RPMI8226 (cell line): ENCODE data around the gene STX8.

Experiments
- DNase-seq: peaks from one replicate; pipeline ENCODE4 v3.0.0-alpha.2; 2015

Gene STX8

GRCh38 chr17:9236286-9237052 is 339.2 kb downstream of the STX8 start:
- DNase-seq, result no peak

GRCh38 chr17:9235346-9235745 is 340.3 kb downstream of the STX8 start:
- DNase-seq, result no peak

GRCh38 chr17:9234389-9234945 is 341.2 kb downstream of the STX8 start:
- DNase-seq, result no peak

DNA sequence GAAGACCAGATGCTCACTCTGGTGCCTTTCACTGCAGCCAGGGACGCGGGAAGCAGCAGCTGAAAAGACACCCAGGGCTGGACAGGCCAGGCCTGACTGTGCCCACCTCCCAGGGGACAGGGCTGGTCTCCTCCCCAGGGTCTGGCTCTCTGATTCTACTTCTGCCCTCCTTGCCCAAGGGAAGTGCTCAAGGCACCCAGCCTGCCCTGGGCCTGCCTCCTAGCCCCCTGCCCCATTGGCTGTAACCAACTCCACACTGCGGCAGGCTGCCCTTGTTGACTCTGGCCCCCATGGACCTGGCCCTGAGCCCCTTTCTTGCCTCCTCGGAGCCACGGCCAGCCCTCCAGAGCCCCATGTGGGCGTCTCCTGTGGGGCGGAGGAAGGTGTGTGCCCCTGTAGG is 341.9 kb downstream of the STX8 start:
- no peak for DNase-seq

DNA sequence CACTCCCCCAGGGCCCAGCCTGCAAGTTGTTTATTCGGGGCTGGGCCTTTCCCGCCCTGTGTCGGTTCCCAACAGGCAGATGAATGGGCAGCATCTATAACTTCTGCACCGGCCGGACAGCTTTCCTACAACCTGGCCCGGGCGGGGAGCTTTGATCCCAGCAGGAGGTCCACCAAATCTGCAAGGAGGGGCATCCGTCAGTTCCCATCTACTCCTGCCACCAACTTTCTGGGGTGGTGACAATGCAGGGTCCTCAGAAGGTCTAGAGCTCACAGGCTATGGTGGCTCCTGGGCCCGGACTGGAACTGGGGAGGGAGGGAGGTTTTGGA is 342.4 kb downstream of the STX8 start:
- no peak for DNase-seq

DNA sequence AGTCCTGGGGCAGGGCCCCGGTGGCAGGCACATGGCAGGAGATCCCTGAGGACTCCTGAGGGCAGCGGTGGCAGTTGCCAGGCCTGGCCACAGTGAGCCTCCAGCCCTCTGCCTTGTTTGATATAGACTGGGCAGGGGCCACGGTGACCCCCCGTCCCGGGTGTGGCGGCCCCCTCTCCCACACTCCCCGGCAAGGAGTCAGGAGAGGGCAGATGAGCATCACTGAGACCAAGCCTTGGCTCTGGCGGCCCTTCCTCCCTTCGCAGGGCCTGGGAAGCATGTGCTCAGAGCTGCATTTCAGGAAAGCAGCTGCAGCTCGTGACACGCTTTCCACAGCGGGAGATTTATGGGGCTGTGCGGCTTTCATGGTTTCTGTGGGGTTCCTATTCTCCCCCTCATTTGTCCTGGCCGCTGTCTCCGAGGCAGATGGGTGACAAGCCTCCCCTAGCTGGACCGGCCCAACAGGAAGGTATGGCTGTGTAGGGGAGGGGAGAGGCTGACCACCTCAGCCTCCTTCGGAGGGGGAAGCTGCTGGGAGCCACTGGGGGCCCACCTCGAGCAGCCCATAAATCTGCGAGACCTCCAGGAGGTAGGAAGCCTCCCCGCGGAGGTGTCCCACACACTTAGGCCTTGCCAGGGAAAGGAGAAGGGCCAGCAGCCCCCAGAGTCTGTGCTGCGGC is 342.9 kb downstream of the STX8 start:
- no peak for DNase-seq

DNA sequence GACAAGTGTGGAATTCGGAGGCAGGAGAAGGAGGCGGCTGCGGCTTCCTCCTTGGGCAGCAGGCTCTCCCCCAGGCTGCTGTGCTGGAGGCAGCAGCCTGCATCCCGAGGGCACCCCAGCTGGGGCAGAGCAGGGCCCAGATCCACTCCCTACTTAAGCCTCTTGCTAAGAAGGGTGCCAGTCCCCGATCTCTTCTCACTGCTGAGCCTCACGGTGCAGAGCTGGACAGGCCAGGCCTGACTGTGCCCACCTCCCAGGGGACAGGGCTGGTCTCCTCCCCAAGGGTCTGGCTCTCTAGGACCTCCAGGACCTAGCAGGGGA is 343.5 kb downstream of the STX8 start:
- DNase-seq, result no peak

- no peak for DNase-seq
Measured at GRCh38 chr17:9231449-9232154, 344.0 kb downstream of the STX8 start.

GRCh38 chr17:9230861-9231260 is 344.8 kb downstream of the STX8 start:
- no peak for DNase-seq

DNA sequence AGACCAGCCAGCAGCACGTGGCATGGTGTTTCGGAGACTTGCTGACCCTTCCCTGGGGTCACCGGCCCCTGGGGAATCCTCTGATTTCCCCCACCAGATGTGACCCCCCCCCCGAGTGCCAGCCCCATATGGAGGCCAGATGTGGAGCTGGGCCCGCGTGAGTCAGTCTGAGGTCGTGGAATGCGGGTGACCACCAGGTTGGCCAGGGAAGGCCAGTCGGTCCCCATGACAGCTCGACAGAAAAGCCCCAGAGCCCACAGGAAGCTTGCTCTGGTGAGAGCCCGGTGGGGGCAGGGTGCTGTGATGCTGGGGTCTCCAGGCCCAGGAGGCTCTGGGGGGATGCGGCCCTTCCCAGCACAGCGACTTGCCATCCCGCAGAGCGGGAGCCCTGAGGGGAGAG is 345.3 kb downstream of the STX8 start:
- no peak for DNase-seq

DNA sequence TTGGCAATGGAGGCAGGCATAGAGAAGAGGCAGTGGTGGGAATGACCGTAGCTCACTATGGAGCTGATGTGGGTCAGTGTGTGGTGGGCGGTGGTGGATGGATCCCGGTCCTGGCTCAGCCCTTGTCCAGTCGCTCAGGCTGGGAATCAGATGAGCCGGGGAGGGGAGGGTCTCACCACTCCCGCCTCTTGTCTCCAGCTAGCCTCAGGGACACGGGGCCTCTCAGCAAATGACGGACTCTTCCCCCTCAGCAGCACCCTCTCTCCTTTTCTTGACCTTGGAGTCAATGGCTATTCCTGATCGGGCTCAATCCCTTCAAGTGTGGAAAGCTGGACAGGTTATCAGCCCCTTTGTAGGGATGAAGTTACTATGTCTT is 345.8 kb downstream of the STX8 start:
- no peak for DNase-seq

DNA sequence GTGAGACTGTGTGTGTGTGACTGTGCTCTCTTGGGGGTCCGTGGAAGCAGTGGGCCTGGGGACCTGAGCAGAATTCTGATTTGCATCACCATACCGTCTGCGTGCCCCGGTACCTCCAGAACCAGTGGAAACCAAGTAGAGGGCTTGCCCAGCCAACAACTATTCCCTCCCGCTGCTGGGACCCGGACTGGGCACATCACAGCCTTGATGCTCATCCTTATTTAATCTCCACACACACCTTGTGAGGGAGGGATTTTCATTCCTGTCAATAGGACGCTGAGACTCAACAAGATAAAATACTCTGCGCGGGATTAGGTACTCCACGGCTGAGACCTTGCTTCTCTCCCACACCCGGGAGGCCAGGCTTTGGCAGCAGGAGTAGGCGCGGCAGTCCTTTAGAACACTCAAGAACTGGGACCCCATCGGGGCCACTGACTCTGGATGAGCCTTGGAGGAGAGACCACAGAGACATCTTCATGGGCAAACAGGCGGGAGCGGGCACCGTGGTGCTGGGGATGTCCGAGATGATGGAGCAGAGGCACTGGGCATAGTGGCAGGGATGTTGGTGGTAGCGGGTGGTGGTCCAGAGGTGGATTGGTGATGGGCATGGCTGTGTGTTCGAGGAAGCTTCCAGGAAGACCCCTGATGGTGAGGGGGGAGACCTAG is 346.3 kb downstream of the STX8 start:
- no peak for DNase-seq

DNA sequence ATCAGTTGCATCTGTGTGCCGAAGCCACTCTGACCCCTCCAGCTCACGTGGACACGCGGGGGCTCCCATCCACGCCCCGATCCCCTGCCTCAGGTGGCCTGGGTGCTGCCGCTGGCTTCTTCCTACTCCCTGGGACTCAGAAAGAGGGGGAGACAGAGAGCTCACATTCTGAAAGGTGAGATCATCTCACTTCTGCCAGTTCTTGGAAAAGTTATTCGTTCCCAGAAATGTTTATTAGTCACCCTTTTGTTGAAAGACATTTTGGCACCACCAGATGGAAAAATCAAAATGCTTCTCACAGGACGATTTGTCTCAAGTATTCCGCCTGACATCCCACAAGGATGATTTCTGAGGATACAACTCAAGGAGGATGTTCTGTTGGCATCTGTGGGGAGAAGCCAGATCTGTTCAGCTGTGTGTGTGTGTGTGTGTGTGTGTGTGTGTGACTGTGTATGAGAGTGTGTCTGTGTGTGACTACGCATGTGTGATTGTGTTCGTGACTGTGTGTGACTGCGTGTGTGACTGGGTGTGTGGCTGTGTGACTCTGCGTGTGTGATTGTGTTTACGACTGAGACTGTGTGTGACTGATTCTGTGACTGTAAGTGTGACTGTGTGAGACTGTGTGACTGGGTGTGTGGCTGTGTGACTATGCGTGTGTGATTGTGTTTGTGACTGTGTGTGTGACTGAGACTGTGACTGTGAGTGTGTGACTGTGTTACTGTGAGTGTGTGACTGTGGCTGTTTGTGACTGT is 347.0 kb downstream of the STX8 start:
- DNase-seq, result no peak

- no peak for DNase-seq
Measured at GRCh38 chr17:9227819-9228407, 347.7 kb downstream of the STX8 start.

DNA sequence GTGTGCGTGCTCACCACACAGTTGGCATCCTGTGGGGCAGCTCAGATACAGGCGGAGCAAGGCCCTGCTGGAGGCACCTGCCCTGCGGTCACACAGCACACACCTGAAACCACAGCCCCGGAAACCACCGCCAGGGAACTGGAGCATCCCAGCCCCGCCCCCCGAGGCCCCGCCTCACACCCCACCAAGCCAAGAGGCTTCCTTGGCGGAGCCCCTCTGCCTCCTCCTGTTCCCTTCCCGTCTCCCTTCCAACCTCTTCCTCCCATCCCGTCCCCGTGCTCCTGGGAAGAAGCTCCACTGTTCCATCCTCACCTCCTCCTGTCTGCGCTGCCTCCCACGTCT is 348.9 kb downstream of the STX8 start:
- DNase-seq, result peak; percentile 33

GRCh38 chr17:9226130-9226793 is 349.4 kb downstream of the STX8 start:
- no peak for DNase-seq

GRCh38 chr17:9225305-9226101 is 350.1 kb downstream of the STX8 start:
- DNase-seq, result no peak

- no peak for DNase-seq
Measured at GRCh38 chr17:9224485-9224884, 351.1 kb downstream of the STX8 start.

DNA sequence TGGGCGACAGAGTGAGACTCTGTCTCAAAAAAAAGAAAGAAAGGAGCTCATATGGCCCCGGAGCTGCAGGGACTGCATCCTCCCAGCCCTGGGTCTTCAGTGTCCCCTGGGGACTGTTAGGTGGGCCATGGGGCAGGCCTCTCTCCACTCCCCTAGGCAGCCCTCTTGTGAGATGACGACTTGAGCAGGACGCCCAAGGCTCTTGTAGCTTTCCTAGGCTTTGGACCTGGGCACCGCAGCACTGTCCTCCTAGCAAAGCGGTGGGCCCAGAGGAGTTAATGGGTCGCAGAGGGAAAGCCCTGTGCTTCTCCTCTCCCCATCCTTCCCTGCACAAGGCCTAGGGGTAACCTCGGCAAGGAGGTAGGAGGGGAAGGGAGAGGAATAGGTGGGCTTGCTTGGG is 352.1 kb downstream of the STX8 start:
- DNase-seq, result no peak

DNA sequence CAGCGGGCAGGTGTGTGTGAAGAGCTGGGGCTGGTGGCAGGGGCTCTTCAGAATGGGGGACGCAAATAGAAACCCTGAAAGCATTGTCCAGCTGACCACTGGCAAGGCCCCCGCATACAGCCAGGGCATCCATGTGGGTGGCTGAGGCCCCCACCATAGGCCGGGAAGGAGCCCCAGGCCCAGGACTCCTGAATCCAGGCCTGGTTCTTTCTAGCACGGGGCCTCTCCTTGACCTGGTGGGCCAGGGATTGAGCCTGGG is 353.8 kb downstream of the STX8 start:
- DNase-seq, result no peak

DNA sequence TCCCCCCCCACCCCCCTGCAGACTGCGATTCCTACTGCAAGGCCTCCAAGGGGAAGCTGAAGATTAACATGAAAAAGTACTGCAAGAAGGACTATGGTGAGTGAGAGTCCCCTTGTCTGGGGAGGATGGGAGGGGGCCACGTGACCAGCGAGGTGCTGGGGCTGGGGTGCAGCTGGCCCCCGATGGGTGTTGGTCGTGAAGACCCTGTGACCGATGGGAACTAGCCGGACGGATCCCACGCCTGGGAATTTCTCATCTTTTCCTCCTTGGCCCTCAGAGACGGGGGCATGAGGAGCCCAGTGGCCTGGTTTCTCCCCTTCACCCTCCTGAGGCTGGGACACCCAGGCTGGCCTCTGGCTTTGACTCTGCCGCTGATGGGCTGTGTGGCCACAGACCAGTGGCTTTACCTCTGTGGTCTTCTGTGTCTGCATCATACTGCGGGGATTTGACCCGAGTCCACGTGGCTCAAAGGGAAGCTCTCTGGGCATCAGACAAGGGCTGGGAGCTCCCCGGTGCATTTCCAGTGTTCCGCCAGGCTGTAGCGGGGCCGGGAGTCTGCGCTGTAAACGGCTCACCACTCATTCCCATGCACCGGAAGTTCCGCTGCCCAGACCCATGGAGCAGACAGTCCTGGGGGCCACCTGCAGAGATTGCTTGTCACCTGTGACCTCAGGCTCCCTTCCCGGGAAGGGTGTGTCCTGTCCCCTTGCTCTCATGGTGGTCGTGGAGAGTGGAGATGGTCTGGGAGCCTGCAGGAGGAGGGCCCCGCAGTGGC is 354.3 kb downstream of the STX8 start:
- DNase-seq, result no peak
